Measurements from ENCODE around the gene ZNF765.
"Not testable (repeated sequence)": the region's sequence is repeated elsewhere in the genome, so short reads cannot be mapped to it uniquely, and the experiment has no call there.

ZNF765 gene

GRCh38 chr19:53462861-53463260 lies 67.9 kb downstream of the ZNF765 start:
- H3K9me3 ChIP-seq (ENCODE audit: control insufficient read depth, insufficient read depth, low read depth, low read length): peaks cover 12% of the 10 kb centered on the region; the same call in 1 of the 2 replicates
- peak overlapping the region; percentile 60 for H3K4me3 ChIP-seq (ENCODE audit: low read depth, low read length)
- no peak overlapping the region for H3K27ac ChIP-seq (ENCODE audit: low read depth, low read length)
- H3K36me3 ChIP-seq (ENCODE audit: control insufficient read depth, insufficient read depth, low read length): peaks cover 2% of the 10 kb centered on the region; the same call in 1 of the 2 replicates
- no peaks in the 10 kb centered on the region for H3K27me3 ChIP-seq (ENCODE audit: control insufficient read depth, insufficient read depth, low read length)
- H3K4me1 ChIP-seq (ENCODE audit: control insufficient read depth, insufficient read depth, low read length): peaks cover 5% of the 10 kb centered on the region; the same call in 1 of the 2 replicates
- peak overlapping the region; percentile 2 for H3K9ac ChIP-seq (ENCODE audit: low read length)

- Histone ChIP-seq H3K9ac (ENCODE audit: low read length) (peak overlapping the region; percentile 2), H3K4me1 (ENCODE audit: control insufficient read depth, insufficient read depth, low read length) (peaks cover 5% of the 10 kb centered on the region; the same call in 1 of the 2 replicates), H3K36me3 (ENCODE audit: control insufficient read depth, insufficient read depth, low read length) (peaks cover under 1% of the 10 kb centered on the region; the same call in 1 of the 2 replicates), H3K27me3 (ENCODE audit: control insufficient read depth, insufficient read depth, low read length) (no peaks in the 10 kb centered on the region), H3K27ac (ENCODE audit: low read depth, low read length) (no peak overlapping the region), H3K4me3 (ENCODE audit: low read depth, low read length) (peak overlapping the region; percentile 60), H3K9me3 (ENCODE audit: control insufficient read depth, insufficient read depth, low read depth, low read length) (peaks cover 8% of the 10 kb centered on the region; the same call in 1 of the 2 replicates)
Observed at GRCh38 chr19:53463263-53463662, 68.3 kb downstream of the ZNF765 start.

DNA sequence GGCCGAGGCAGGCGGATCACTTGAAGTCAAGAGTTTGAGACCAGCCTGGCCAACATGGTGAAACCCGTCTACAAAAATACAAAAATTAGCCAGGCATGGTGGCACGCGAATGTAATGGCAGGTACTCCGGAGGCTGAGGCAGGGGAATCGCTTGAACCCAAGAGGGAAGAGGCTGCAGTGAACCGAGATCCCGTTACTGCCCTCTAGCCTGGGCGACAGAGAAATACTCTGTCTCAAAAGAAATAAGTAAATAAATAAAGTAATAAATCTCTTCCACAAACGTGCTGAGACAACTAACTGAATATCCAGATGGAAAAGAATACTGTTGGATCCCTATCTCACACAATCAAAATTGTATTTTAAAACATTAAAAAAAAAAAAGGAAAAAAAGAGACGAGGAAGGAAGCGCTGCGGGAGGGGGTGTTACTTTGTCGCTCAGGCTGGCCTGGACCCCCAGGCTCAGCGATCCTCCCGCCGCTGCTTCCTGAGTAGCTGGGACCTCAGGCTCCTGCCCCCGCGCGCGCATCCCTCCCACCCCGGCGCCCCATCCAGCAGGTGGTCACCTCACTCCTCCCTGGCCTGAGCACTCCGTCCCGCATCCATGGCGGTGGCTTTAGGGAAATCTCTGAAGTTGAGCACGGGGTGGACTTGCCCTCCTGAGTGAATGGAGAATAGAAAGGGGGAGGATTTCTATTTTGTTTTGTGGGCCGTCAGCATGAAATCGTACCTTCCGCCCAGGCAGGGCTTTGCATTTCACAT lies 72.0 kb downstream of the ZNF765 start:
- no peak overlapping the region for H3K27ac ChIP-seq (ENCODE audit: low read depth, low read length)
- H3K4me1 ChIP-seq (ENCODE audit: control insufficient read depth, insufficient read depth, low read length): peaks cover 10% of the 10 kb centered on the region; the same call in 1 of the 2 replicates
- no peaks in the 10 kb centered on the region for H3K9me3 ChIP-seq (ENCODE audit: control insufficient read depth, insufficient read depth, low read depth, low read length)
- H3K27me3 ChIP-seq (ENCODE audit: control insufficient read depth, insufficient read depth, low read length): no peaks in the 10 kb centered on the region
- peaks cover 2% of the 10 kb centered on the region; the same call in 1 of the 2 replicates for H3K36me3 ChIP-seq (ENCODE audit: control insufficient read depth, insufficient read depth, low read length)
- H3K9ac ChIP-seq (ENCODE audit: low read length): no peak overlapping the region
- peak overlapping the region; percentile 97 for H3K4me3 ChIP-seq (ENCODE audit: low read depth, low read length)

- Histone ChIP-seq H3K4me3 (ENCODE audit: low read depth, low read length) (peak within 1 kb of the TSS; percentile 97), H3K36me3 (ENCODE audit: control insufficient read depth, insufficient read depth, low read length) (peaks cover 10% of the 10 kb centered on the region; the same call in 1 of the 2 replicates), H3K27me3 (ENCODE audit: control insufficient read depth, insufficient read depth, low read length) (no peaks in the 10 kb centered on the region), H3K27ac (ENCODE audit: low read depth, low read length) (peak within 1 kb of the TSS; percentile 75; the same call in 1 of the 2 replicates), H3K9me3 (ENCODE audit: control insufficient read depth, insufficient read depth, low read depth, low read length) (no peaks in the 10 kb centered on the region), H3K4me1 (ENCODE audit: control insufficient read depth, insufficient read depth, low read length) (peaks cover 9% of the 10 kb centered on the region; the same call in 1 of the 2 replicates), H3K9ac (ENCODE audit: low read length) (peak within 1 kb of the TSS; percentile 92)
Observed at GRCh38 chr19:53467485-53468262, 72.7 kb downstream of the ZNF765 start, which contains the start of gene ZNF813. Gene ZNF813, plus strand, starts transcription at chr19:53467733. Its CDS starts 16,090 bp downstream, at chr19:53483823.

- H3K9me3 ChIP-seq (ENCODE audit: control insufficient read depth, insufficient read depth, low read depth, low read length); H3K4me1 ChIP-seq (ENCODE audit: control insufficient read depth, insufficient read depth, low read length); H3K27me3 ChIP-seq (ENCODE audit: control insufficient read depth, insufficient read depth, low read length); H3K27ac ChIP-seq (ENCODE audit: low read depth, low read length): not testable (repeated sequence)
- peak overlapping the region; percentile 92 for H3K9ac ChIP-seq (ENCODE audit: low read length)
- peak overlapping the region; percentile 97 for H3K4me3 ChIP-seq (ENCODE audit: low read depth, low read length)
- H3K36me3 ChIP-seq (ENCODE audit: control insufficient read depth, insufficient read depth, low read length): peaks cover 19% of the 10 kb centered on the region
Observed at GRCh38 chr19:53468628-53469027, 73.7 kb downstream of the ZNF765 start.

- Histone ChIP-seq H3K9me3 (ENCODE audit: control insufficient read depth, insufficient read depth, low read depth, low read length) (peaks cover 7% of the 10 kb centered on the region), H3K4me1 (ENCODE audit: control insufficient read depth, insufficient read depth, low read length) (0 out of 2 replicates have a peak, but pooled peaks cover 5% of the 10 kb centered on the region), H3K36me3 (ENCODE audit: control insufficient read depth, insufficient read depth, low read length) (peaks cover 43% of the 10 kb centered on the region), H3K9ac (ENCODE audit: low read length) (no peak overlapping the region), H3K4me3 (ENCODE audit: low read depth, low read length) (no peak overlapping the region), H3K27me3 (ENCODE audit: control insufficient read depth, insufficient read depth, low read length) (no peaks in the 10 kb centered on the region), H3K27ac (ENCODE audit: low read depth, low read length) (no peak overlapping the region)
Observed at GRCh38 chr19:53471916-53472315, 77.0 kb downstream of the ZNF765 start.

GRCh38 chr19:53474832-53475231 lies 79.9 kb downstream of the ZNF765 start:
- not testable (repeated sequence) for H3K27me3 ChIP-seq (ENCODE audit: control insufficient read depth, insufficient read depth, low read length); H3K27ac ChIP-seq (ENCODE audit: low read depth, low read length); H3K4me1 ChIP-seq (ENCODE audit: control insufficient read depth, insufficient read depth, low read length); H3K4me3 ChIP-seq (ENCODE audit: low read depth, low read length); H3K9ac ChIP-seq (ENCODE audit: low read length)
- Histone ChIP-seq H3K36me3 (ENCODE audit: control insufficient read depth, insufficient read depth, low read length) (peaks cover 71% of the 10 kb centered on the region), H3K9me3 (ENCODE audit: control insufficient read depth, insufficient read depth, low read depth, low read length) (peaks cover 30% of the 10 kb centered on the region)

DNA sequence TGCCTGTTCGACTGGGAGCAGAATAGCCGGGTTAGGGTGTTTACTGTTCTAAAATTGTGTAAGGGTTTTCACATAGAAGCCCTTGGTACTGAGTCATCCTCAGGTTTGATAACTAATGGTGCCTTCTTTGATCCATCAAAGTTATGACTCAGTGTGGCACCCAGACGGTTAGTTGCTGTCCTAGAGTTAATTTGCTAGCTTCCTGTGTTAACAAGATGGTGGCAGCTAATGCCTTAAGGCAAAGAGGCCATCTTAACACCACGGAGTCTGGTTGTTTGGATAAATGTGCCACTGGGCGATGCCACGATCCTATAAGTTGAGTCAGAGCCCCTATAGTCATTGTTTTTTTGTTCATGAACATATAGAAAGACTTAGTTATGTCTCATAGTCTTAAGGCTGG lies 80.5 kb downstream of the ZNF765 start:
- not testable (repeated sequence) for H3K27ac ChIP-seq (ENCODE audit: low read depth, low read length); H3K4me1 ChIP-seq (ENCODE audit: control insufficient read depth, insufficient read depth, low read length); H3K27me3 ChIP-seq (ENCODE audit: control insufficient read depth, insufficient read depth, low read length); H3K9ac ChIP-seq (ENCODE audit: low read length); H3K4me3 ChIP-seq (ENCODE audit: low read depth, low read length)
- Histone ChIP-seq H3K9me3 (ENCODE audit: control insufficient read depth, insufficient read depth, low read depth, low read length) (peaks cover 35% of the 10 kb centered on the region), H3K36me3 (ENCODE audit: control insufficient read depth, insufficient read depth, low read length) (peaks cover 77% of the 10 kb centered on the region)

Data from HUES6 (cell line).